Keratinocyte (primary cell): ENCODE measurements around the gene MED16.

Experiments used
- CTCF ChIP-seq, 3 experiments: IDR thresholded peaks in 1 of 3; conservative IDR thresholded peaks in 1 of 3; optimal IDR thresholded peaks in 1 of 3; 2 replicates in 2 of 3; 3 replicates in 1 of 3; pipeline versions ENCODE3 to v1.5.1; 2011; ENCODE audit warnings: low read length in 3 of 3, mild to moderate bottlenecking in 3 of 3, moderate library complexity in 2 of 3, control low read depth in 1 of 3, inconsistent platforms in 1 of 3; ENCODE audit not compliant: insufficient read depth in 2 of 3; ENCODE audit errors: extremely low read depth in 1 of 3
- EZH2 ChIP-seq: IDR thresholded peaks from one replicate; pipeline ENCODE4 v1.6.1; 2012; ENCODE audit warnings: inconsistent platforms, mild to moderate bottlenecking, low read length, moderate library complexity

GRCh38 chr19:932648-933552 lies 39.9 kb upstream of the MED16 start:
- TF ChIP-seq CTCF (optimal IDR thresholded peaks at IDR 0.05 in 1 of 3, IDR thresholded peaks at IDR 0.05 in 1 of 3, conservative IDR thresholded peaks at IDR 0.05 in 1 of 3; ENCODE audit: extremely low read depth in 1 of 3, insufficient read depth in 2 of 3, low read length in 3 of 3) (no peak), EZH2 (no peak)
